Amniotic stem cell (primary cell): ENCODE results near the gene SPPL3.
"Not testable (repeated sequence)": the region's sequence is repeated elsewhere in the genome, so short reads cannot be mapped to it uniquely, and the experiment has no call there.

Experiments
- DNase-seq: peaks from one replicate; lab custom pipeline; 2025; lab: John Stamatoyannopoulos, UW

Gene SPPL3

GRCh38 chr12:120844768-120845449 lies 59.2 kb downstream of the SPPL3 start:
- no peak for DNase-seq

- DNase-seq = no peak
Observed at GRCh38 chr12:120844297-120844696, 59.9 kb downstream of the SPPL3 start.

- no peak for DNase-seq
Observed at GRCh38 chr12:120843472-120843871, 60.7 kb downstream of the SPPL3 start.

- no peak for DNase-seq
Observed at GRCh38 chr12:120842595-120842994, 61.6 kb downstream of the SPPL3 start.

GRCh38 chr12:120841525-120841924 lies 62.6 kb downstream of the SPPL3 start:
- DNase-seq = no peak

- no peak for DNase-seq
Observed at GRCh38 chr12:120839503-120839902, 64.7 kb downstream of the SPPL3 start.

- not testable (repeated sequence) for DNase-seq
Observed at GRCh38 chr12:120838629-120839383, 65.4 kb downstream of the SPPL3 start.

- no peak for DNase-seq
Observed at GRCh38 chr12:120836114-120836684, 68.0 kb downstream of the SPPL3 start.

- no peak for DNase-seq
Observed at GRCh38 chr12:120835657-120836056, 68.5 kb downstream of the SPPL3 start.

GRCh38 chr12:120835304-120835612 lies 68.9 kb downstream of the SPPL3 start:
- no peak for DNase-seq

GRCh38 chr12:120834489-120835303 lies 69.5 kb downstream of the SPPL3 start:
- DNase-seq = no peak

GRCh38 chr12:120833849-120834248 lies 70.3 kb downstream of the SPPL3 start:
- DNase-seq = no peak

- no peak for DNase-seq
Observed at GRCh38 chr12:120832737-120833136, 71.4 kb downstream of the SPPL3 start.

- DNase-seq = no peak
Observed at GRCh38 chr12:120831648-120832267, 72.4 kb downstream of the SPPL3 start.

GRCh38 chr12:120830966-120831365 lies 73.2 kb downstream of the SPPL3 start:
- DNase-seq = no peak

- DNase-seq = no peak
Observed at GRCh38 chr12:120830052-120830940, 73.9 kb downstream of the SPPL3 start.

- no peak for DNase-seq
Observed at GRCh38 chr12:120826335-120826734, 77.8 kb downstream of the SPPL3 start.

- DNase-seq = no peak
Observed at GRCh38 chr12:120825337-120825736, 78.8 kb downstream of the SPPL3 start.

GRCh38 chr12:120822832-120823503 lies 81.2 kb downstream of the SPPL3 start:
- no peak for DNase-seq

- DNase-seq = no peak
Observed at GRCh38 chr12:120821878-120822277, 82.3 kb downstream of the SPPL3 start.
